Erythroblast (primary cell): ENCODE results near the gene C1S.

Source experiments
- GATA1 ChIP-seq: IDR thresholded peaks from 2 replicates; pipeline ENCODE4 v1.6.1; 2011; ENCODE audit warnings: low read depth, mild to moderate bottlenecking, control low read depth, low read length, moderate library complexity
- POLR2A ChIP-seq: IDR thresholded peaks from 2 replicates; pipeline ENCODE4 v1.6.1; 2011; ENCODE audit warnings: mild to moderate bottlenecking, low read length

GRCh38 chr12:7116196-7116595 is 55.7 kb downstream of the C1S start:
- TF ChIP-seq POLR2A = no peak
- TF ChIP-seq GATA1 = no peak
